Erythroblast (primary cell): ENCODE results near the gene TSHZ2.

Experiments used
- GATA1 ChIP-seq: IDR thresholded peaks from 2 replicates; pipeline ENCODE4 v1.6.1; 2011; ENCODE audit warnings: low read depth, mild to moderate bottlenecking, control low read depth, low read length, moderate library complexity
- POLR2A ChIP-seq: IDR thresholded peaks from 2 replicates; pipeline ENCODE4 v1.6.1; 2011; ENCODE audit warnings: mild to moderate bottlenecking, low read length

DNA sequence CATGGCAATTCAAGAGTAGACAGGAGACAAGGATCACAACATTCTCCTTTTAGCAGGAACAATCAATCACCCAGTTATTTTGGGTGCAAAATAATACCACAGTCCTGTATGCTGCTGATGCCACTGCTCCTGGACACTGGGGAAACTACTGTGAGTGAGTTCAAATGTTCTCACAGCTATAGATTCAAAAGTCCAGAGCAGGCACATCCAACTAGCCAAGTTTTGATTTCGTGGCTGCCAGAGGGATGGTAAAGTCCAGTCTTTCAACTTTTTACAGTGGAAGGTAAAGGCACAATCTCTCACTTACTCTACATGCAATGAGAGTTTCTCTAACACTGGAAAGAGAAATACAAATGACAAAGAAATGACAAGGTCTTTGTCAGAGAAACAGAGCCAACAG is 26.9 kb upstream of the TSHZ2 start:
- TF ChIP-seq POLR2A (no peak), GATA1 (no peak)
